Osteocyte (in vitro differentiated cells): ENCODE measurements around the gene HIVEP3. TPM values are rescaled to one million over a fixed set of nuclear protein-coding genes. Genes with fewer than 3 reads are reported as not detected.

Experiments used
- DNase-seq: peaks from one replicate; pipeline ENCODE4 v3.0.0; 2021; ENCODE audit warnings: mixed read lengths; ENCODE audit not compliant: unreplicated experiment; ENCODE audit errors: extremely low spot score
- H3K27ac Mint-ChIP-seq: one replicate; pipeline ENCODE4 v1.8.0; 2021; ENCODE audit warnings: mild to moderate bottlenecking, mixed read lengths; ENCODE audit not compliant: unreplicated experiment
- H3K27me3 Mint-ChIP-seq: one replicate; pipeline ENCODE4 v1.8.0; 2021; ENCODE audit warnings: mixed read lengths; ENCODE audit not compliant: unreplicated experiment
- H3K36me3 Mint-ChIP-seq: one replicate; pipeline ENCODE4 v1.8.0; 2021; ENCODE audit warnings: mixed read lengths; ENCODE audit not compliant: unreplicated experiment
- H3K4me1 Mint-ChIP-seq: one replicate; pipeline ENCODE4 v1.8.0; 2021; ENCODE audit warnings: mixed read lengths; ENCODE audit not compliant: unreplicated experiment
- H3K4me3 Mint-ChIP-seq: one replicate; pipeline ENCODE4 v1.8.0; 2021; ENCODE audit warnings: mild to moderate bottlenecking, moderate library complexity, mixed read lengths; ENCODE audit not compliant: unreplicated experiment
- H3K9me3 Mint-ChIP-seq: one replicate; pipeline ENCODE4 v1.8.0; 2021; ENCODE audit warnings: mixed read lengths; ENCODE audit not compliant: unreplicated experiment
- CTCF ChIP-seq: fragments of 200-600 bp; sonication (generic); IDR thresholded peaks from 2 replicates; pipeline ENCODE4 v1.5.0; 2021; ENCODE audit warnings: antibody characterized with exemption, mild to moderate bottlenecking, moderate library complexity
- total RNA-seq: library from RNA; stranded (reverse); gene quantifications from 2 replicates; pipeline ENCODE4 v1.2.1, GENCODE V29; 2021

HIVEP3 gene
- total RNA-seq, 1 donor from 2014 or later = 0.97 TPM

- no peak for TF ChIP-seq CTCF
- no peaks in the 10 kb centered on the region for H3K4me1 Mint-ChIP-seq
- peak; percentile 69 for DNase-seq
- H3K4me3 Mint-ChIP-seq = no peak overlapping the region
- no peaks in the 10 kb centered on the region for H3K36me3 Mint-ChIP-seq
- H3K27ac Mint-ChIP-seq = no peak overlapping the region
- H3K9me3 Mint-ChIP-seq = no peaks in the 10 kb centered on the region
- no peaks in the 10 kb centered on the region for H3K27me3 Mint-ChIP-seq
These were observed 342.5 kb downstream of the HIVEP3 start for GRCh38 chr1:41576206-41576605.

GRCh38 chr1:41574842-41575241 is 343.9 kb downstream of the HIVEP3 start:
- no peak for TF ChIP-seq CTCF
- DNase-seq = no peak
- Mint-ChIP-seq H3K4me3 (no peak overlapping the region), H3K27me3 (no peaks in the 10 kb centered on the region), H3K9me3 (no peaks in the 10 kb centered on the region), H3K36me3 (no peaks in the 10 kb centered on the region), H3K4me1 (no peaks in the 10 kb centered on the region), H3K27ac (no peak overlapping the region)

GRCh38 chr1:41573785-41574713 is 344.7 kb downstream of the HIVEP3 start:
- no peaks in the 10 kb centered on the region for H3K27me3 Mint-ChIP-seq
- no peaks in the 10 kb centered on the region for H3K4me1 Mint-ChIP-seq
- TF ChIP-seq CTCF = peak; percentile 97

GRCh38 chr1:41573194-41573593 is 345.5 kb downstream of the HIVEP3 start:
- Mint-ChIP-seq H3K9me3 (no peaks in the 10 kb centered on the region), H3K27ac (no peak overlapping the region), H3K27me3 (no peaks in the 10 kb centered on the region), H3K36me3 (no peaks in the 10 kb centered on the region), H3K4me1 (no peaks in the 10 kb centered on the region), H3K4me3 (no peak overlapping the region)
- DNase-seq = no peak
- TF ChIP-seq CTCF = no peak

More at GRCh38 chr1:41573785-41574713, 344.7 kb downstream of the HIVEP3 start:
- Mint-ChIP-seq H3K9me3 (no peaks in the 10 kb centered on the region), H3K4me3 (no peak overlapping the region), H3K27ac (no peak overlapping the region), H3K36me3 (no peaks in the 10 kb centered on the region)
- peak; percentile 90 for DNase-seq

- no peaks in the 10 kb centered on the region for H3K36me3 Mint-ChIP-seq
- TF ChIP-seq CTCF = no peak
- no peak overlapping the region for H3K4me3 Mint-ChIP-seq
- no peaks in the 10 kb centered on the region for H3K27me3 Mint-ChIP-seq
- no peaks in the 10 kb centered on the region for H3K4me1 Mint-ChIP-seq
- no peak overlapping the region for H3K27ac Mint-ChIP-seq
- DNase-seq = peak; percentile 73
- H3K9me3 Mint-ChIP-seq = no peaks in the 10 kb centered on the region
These were observed 346.5 kb downstream of the HIVEP3 start for GRCh38 chr1:41572224-41572623.
